ENCODE data around the gene WHAMM.
A peak's percentile ranks its signal among the peaks of the same experiment; 100 is the strongest.
"Not testable (repeated sequence)": the region's sequence is repeated elsewhere in the genome, so short reads cannot be mapped to it uniquely, and the experiment has no call there.

Gene WHAMM

GRCh38 chr15:82809308-82810060 lies at the start of gene WHAMM:
WHAMM (plus strand) TSS chr15:82809628; CDS start chr15:82809727, 99 bp downstream.
- DNase-seq: peak; percentile 77

- DNase-seq: no peak
Measured at GRCh38 chr15:82763361-82764116, 45.9 kb upstream of the WHAMM start.

GRCh38 chr15:82764117-82764490 lies 45.3 kb upstream of the WHAMM start:
- no peak for DNase-seq

- no peak for DNase-seq
Measured at GRCh38 chr15:82764740-82765139, 44.7 kb upstream of the WHAMM start.

GRCh38 chr15:82766201-82766600 lies 43.2 kb upstream of the WHAMM start:
- DNase-seq: not testable (repeated sequence)

GRCh38 chr15:82767163-82767829 lies 42.1 kb upstream of the WHAMM start:
- no peak for DNase-seq

- DNase-seq: no peak
Measured at GRCh38 chr15:82768414-82769054, 40.9 kb upstream of the WHAMM start.

- DNase-seq: no peak
Measured at GRCh38 chr15:82771789-82772607, 37.4 kb upstream of the WHAMM start.

GRCh38 chr15:82774496-82774895 lies 34.9 kb upstream of the WHAMM start:
- DNase-seq: no peak

GRCh38 chr15:82778755-82779154 lies 30.7 kb upstream of the WHAMM start:
- DNase-seq: no peak

GRCh38 chr15:82781349-82781748 lies 28.1 kb upstream of the WHAMM start:
- DNase-seq: no peak

GRCh38 chr15:82788496-82788895 lies 20.9 kb upstream of the WHAMM start:
- no peak for DNase-seq

GRCh38 chr15:82789491-82789890 lies 19.9 kb upstream of the WHAMM start:
- no peak for DNase-seq

- no peak for DNase-seq
Measured at GRCh38 chr15:82790321-82790720, 19.1 kb upstream of the WHAMM start.

- DNase-seq: no peak
Measured at GRCh38 chr15:82792068-82792467, 17.4 kb upstream of the WHAMM start.

- DNase-seq: no peak
Measured at GRCh38 chr15:82793737-82794136, 15.7 kb upstream of the WHAMM start.

- DNase-seq: no peak
Measured at GRCh38 chr15:82798104-82798503, 11.3 kb upstream of the WHAMM start.

- DNase-seq: no peak
Measured at GRCh38 chr15:82798531-82799166, 10.8 kb upstream of the WHAMM start.

- no peak for DNase-seq
Measured at GRCh38 chr15:82799183-82799841, 10.1 kb upstream of the WHAMM start.

- no peak for DNase-seq
Measured at GRCh38 chr15:82802497-82802896, 6.9 kb upstream of the WHAMM start.
